ENCODE measurements around the gene SYT7.

SYT7 gene

GRCh38 chr11:61497473-61497872, 83.4 kb downstream of the SYT7 start:
- DNase-seq (ENCODE audit: low spot score), result no peak
- in situ Hi-C loops (cut with MboI; ENCODE audit: low sequenced_read_pairs, unreplicated experiment), result no loop called here
- no peak for TF ChIP-seq CTCF (IDR thresholded peaks at IDR 0.05; ENCODE audit: borderline replicate concordance, control extremely low read depth, extremely low read depth, insufficient read depth, missing control alignments)

- TF ChIP-seq CTCF (IDR thresholded peaks at IDR 0.05; ENCODE audit: borderline replicate concordance, control extremely low read depth, extremely low read depth, insufficient read depth, missing control alignments), result no peak
- in situ Hi-C loops (cut with MboI; ENCODE audit: low sequenced_read_pairs, unreplicated experiment), result no loop called here
- DNase-seq (ENCODE audit: low spot score), result no peak
These were observed 84.1 kb downstream of the SYT7 start for GRCh38 chr11:61496602-61497400.

- TF ChIP-seq CTCF (IDR thresholded peaks at IDR 0.05; ENCODE audit: borderline replicate concordance, control extremely low read depth, extremely low read depth, insufficient read depth, missing control alignments), result no peak
- in situ Hi-C loops (cut with MboI; ENCODE audit: low sequenced_read_pairs, unreplicated experiment), result no loop called here
- DNase-seq (ENCODE audit: low spot score), result no peak
These were observed 84.9 kb downstream of the SYT7 start for GRCh38 chr11:61495801-61496601.

GRCh38 chr11:61494381-61494961, 86.4 kb downstream of the SYT7 start:
- in situ Hi-C loops (cut with MboI; ENCODE audit: low sequenced_read_pairs, unreplicated experiment), result no loop called here
- no peak for DNase-seq (ENCODE audit: low spot score)
- TF ChIP-seq CTCF (IDR thresholded peaks at IDR 0.05; ENCODE audit: borderline replicate concordance, control extremely low read depth, extremely low read depth, insufficient read depth, missing control alignments), result no peak

GRCh38 chr11:61491736-61492395, 89.0 kb downstream of the SYT7 start:
- in situ Hi-C loops (cut with MboI; ENCODE audit: low sequenced_read_pairs, unreplicated experiment), result no loop called here
- DNase-seq (ENCODE audit: low spot score), result no peak
- no peak for TF ChIP-seq CTCF (IDR thresholded peaks at IDR 0.05; ENCODE audit: borderline replicate concordance, control extremely low read depth, extremely low read depth, insufficient read depth, missing control alignments)

Measured in GM13976 (cell line).